NCI-H146 treated with DMSO at 0.1 percent for 48 hours (cell line): ENCODE results near the gene GIT2.

Experiments
- DNase-seq: peaks from one replicate; lab custom pipeline; 2025; ENCODE audit not compliant: unreplicated experiment; lab: John Stamatoyannopoulos, UW

Gene GIT2

GRCh38 chr12:109982210-109982609, 14.0 kb downstream of the GIT2 start:
- no peak for DNase-seq

GRCh38 chr12:109981311-109981710, 14.9 kb downstream of the GIT2 start:
- no peak for DNase-seq

DNA sequence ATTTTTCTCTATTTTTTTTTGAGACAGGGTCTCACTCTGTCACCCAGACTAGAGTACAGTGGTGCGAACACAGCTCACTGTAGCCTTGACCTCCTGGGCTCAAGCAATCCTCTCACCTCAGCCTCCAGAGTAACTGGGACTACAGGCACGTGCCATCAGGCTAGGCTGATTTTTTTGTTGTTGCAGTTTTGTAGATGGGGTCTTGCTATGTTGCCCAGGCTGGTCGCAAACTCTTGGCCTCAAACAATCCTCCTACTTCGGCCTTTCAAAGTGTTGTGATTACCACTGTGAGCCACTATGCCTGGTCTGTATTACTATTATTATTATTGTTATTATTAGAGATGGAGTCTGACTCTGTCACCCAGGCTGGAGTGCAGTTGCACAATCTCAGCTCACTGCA, 23.3 kb downstream of the GIT2 start:
- DNase-seq, result no peak

DNA sequence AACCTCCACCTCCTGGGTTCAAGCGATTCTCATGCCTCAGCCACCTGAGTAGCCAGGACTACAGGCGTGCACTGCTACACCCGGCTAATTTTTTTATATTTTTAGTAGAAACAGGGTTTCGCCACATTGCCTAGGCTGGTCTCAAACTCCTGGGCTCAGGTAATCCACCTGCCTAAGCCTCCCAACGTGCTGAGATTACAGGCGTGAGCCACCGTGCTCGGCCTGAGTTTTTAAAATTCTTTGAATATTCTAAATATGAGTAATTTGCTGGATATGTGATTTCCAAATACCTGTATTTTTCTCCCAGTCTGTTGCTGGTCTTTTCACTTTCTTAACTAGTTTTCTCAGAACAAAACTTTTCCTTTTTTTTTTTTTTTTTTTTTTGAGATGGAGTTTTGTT, 27.4 kb downstream of the GIT2 start:
- DNase-seq, result no peak

- DNase-seq, result no peak
Measured at GRCh38 chr12:109968032-109968420, 28.1 kb downstream of the GIT2 start.

- no peak for DNase-seq
Measured at GRCh38 chr12:109967383-109968031, 28.7 kb downstream of the GIT2 start.

- DNase-seq, result no peak
Measured at GRCh38 chr12:109966546-109966945, 29.6 kb downstream of the GIT2 start.

- DNase-seq, result no peak
Measured at GRCh38 chr12:109963743-109964429, 32.3 kb downstream of the GIT2 start.

DNA sequence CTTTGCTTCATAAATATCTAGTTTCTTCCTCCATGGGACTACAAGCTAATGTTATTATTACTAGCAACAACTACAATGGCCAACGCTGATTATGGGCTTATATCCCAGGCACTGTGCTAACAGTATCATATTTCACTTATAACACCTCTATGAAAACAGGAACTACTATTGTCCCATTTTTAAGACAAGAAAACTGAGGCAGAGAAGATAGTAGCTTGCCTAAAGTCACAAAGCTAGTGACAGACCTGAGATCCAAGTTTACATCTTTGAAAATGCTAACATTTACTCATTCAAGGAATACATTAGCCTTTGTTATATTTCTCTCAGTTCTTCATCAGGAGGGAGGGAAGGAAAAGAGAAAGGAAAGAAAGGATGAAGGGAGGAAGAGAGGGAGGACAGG, 32.8 kb downstream of the GIT2 start:
- DNase-seq, result no peak

GRCh38 chr12:109962398-109962797, 33.8 kb downstream of the GIT2 start:
- no peak for DNase-seq

DNA sequence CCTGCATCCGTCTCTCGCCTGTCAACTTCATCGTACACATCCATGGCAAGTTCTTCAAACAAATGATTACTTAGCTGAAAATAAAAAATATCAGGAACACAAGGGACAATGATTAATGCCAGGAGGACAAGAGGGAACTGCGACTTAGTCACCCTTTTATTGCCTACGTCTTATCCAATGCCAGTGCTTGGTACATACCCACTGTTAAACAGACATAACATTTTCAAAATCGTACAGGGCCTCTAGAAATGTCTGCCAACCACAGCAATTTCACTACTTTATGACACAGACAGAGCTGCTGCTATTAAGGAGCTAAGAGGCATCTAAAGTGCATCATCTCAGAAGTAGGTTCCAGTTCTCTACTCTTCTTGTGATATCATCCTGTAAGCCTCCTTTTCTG, 34.6 kb downstream of the GIT2 start:
- DNase-seq, result no peak

DNA sequence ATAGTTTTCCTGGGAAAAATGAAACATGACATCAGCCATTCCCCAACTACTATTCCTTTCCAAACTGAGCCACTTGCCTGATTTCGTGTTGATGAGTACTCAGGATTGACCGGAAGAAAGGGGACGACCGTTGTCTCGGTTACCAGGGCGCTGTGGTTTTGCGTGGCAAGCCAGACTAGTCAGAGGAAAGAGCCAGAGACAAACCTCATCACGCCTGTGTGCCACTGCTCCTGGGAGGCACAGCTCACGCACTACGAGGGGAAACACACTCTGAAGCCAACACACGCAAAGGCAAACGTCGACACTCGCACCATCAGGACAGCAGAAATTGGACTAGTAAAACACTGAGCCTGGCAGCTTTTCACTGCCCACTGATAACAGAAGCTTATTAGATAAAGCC, 35.0 kb downstream of the GIT2 start:
- no peak for DNase-seq

DNA sequence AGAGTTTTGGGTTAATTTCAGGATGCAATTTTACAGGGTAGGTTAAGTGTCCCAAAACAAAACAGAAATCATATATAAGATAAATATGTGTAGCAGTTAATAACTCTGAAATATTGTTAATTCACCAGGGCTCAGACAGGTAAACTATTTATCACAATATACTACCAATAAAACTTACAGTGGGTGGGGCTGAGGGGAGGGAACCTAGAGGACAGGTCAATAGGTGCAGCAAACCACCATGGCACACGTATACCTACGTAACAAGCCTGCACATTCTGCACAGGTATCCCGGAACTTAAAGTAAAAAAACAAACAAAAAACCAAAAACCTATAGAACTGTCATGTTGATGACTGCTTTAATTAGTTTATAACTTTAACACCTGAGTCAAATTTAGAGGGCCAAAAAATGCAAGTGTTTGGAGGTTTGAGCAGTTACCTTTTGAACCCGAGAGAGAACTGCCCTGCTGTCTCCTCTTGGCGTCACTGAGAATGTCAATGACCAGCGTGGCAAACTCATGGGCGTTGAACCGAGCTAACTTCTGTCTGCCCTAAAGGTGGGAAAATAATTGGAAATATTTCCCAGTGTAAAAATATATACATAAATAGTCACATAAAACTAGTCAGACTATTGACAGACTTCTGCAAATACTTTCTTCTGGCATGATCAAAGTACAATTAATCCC, 36.6 kb downstream of the GIT2 start:
- no peak for DNase-seq

- DNase-seq, result no peak
Measured at GRCh38 chr12:109958374-109958773, 37.8 kb downstream of the GIT2 start.

- no peak for DNase-seq
Measured at GRCh38 chr12:109953656-109954055, 42.5 kb downstream of the GIT2 start.

DNA sequence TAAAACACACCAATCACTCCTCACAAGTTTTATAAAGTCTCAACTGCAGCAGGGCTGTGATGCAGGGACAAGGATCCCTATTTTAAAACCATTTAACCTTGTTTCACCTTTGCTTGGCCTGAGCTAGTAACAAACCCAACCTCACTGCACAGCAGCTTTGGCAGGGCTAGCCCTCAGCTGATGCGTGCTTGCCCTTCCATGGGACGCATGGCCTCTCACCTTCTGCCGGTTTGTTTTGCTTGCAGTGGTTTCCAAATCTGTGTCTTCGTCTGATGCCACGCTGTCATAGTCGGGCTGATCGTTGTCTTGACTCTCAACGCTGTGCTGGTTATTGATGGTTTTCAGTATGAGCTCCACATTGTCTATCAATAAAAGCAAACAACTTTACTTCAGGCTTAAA, 43.3 kb downstream of the GIT2 start:
- no peak for DNase-seq

GRCh38 chr12:109952160-109952858, 43.9 kb downstream of the GIT2 start:
- DNase-seq, result no peak

DNA sequence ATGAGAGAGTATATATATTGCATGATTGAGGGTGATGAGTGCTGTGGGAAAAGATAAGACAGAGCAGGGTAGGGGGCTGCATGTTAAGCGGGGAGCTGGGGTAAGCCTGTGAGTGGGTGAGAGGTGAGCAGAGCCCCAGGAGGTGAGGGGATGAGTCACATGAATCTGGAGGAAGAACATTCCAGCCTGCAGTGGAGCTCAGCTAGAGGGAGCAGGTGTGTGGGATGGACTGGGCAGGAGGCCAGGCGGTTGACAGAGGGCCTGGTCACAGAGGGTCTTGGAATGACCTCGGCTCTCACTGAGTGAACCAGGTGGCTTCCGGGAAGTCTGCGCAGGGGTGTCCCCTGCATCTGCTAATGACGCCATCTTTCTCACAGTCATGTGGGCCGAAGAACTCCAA, 44.4 kb downstream of the GIT2 start:
- no peak for DNase-seq

GRCh38 chr12:109951136-109951535, 45.0 kb downstream of the GIT2 start:
- no peak for DNase-seq

DNA sequence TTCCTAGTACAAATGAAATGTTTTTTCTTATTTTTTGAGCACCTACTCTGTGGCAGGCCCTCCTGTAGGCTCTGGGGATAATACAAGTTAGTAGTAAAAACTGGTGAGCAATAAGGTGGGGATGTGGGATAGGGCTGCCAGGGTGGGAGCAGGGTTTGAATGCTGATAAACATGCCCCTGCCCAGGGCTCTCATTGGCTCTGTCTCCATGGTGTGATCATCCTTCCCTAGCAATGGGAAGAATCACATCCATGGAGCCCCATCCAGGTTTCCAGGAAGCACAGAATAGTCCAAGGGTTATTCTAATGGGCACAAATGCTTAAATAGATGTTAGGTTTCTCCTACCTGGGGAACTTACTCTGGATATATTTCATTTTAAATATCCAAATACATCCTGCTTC, 45.5 kb downstream of the GIT2 start:
- no peak for DNase-seq

DNA sequence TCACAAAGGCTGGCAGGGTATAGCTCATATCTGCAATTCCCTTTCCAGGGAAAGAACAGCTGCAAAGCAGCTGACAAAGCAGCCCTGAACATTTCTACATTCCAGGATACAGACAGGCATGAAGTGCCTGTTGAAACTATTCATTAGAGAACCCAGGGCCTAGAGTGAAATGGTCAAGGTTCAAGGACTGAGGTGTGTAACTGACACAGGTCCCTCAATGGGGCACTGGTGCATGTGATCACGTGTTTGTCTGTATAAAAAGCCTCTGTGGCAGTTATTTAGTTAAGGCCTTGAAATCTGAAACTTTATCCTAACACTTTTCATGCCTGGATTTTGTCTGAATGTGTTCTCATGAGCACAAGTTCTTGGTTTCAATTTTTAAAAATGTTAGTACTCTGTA, 47.1 kb downstream of the GIT2 start:
- no peak for DNase-seq

DNA sequence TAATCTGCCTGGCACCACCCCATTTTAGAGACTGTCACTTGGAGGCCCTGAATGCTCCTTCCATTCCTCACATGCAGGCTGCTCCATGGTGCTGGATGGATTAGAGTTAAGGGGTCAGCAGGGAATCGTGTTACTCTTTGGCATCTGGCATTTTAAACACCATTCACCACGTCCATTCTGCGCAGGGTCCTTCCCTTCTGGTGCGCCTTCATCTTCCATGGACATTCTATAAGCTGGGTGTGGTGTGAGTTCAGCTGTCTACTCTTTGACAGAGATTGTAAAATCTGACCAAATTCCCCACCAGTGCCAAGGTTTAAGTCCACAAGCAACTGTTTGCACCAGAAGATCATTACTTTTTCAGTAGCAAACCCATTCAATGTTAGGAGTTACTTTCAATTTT, 47.8 kb downstream of the GIT2 start:
- no peak for DNase-seq
